Inflammatory macrophage (primary cell): ENCODE measurements around the gene KLK1.
A peak's percentile ranks its signal among the peaks of the same experiment; 100 is the strongest.

ENCODE experiments used
- DNase-seq, 2 donors: peaks; one replicate each; pipeline ENCODE4 v3.0.0-alpha.2; 2020 to 2022

Gene KLK1

DNA sequence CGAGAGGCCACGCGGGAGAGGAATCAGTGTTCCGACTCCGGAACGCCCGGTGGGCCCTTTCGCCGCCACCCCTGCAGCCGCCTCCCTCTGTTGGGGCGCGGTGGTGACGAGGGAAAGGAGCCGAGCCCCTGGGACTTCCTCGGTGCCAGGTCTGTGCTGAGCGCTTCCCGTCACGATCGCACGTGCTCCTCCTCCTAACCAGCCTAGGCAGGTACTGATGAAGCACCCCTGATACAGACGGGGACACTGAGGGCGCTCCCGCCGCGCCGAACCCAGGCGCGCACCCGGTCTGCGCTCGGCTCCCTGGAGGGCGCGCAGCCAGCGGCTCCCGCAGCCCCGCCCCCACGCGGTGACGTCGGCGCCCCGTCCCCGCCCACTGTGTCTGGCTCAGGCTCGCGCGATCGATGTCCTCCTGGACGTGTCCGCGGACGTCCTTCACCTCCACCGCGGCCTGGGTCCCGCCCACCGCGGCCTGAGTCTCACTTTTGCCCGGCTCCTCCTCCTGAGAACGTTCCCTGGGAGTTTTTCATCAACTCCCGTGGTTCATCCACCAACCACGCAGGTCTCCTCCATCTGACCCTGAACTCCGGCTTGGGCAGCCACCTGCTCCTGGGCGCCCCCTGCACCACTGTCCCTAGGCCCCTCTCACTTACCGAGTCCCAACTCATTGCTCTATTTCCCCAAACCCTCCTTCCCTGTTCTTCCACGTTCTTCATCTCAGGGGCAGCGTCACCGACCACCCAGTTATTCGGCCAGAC is 12.4 kb upstream of the KLK1 start:
- peak; percentile 53 to 68 for DNase-seq

- no peak for DNase-seq
These were observed 11.7 kb upstream of the KLK1 start for GRCh38 chr19:50835103-50835784.

- no peak for DNase-seq
These were observed 10.2 kb upstream of the KLK1 start for GRCh38 chr19:50833802-50834167.

GRCh38 chr19:50833117-50833801 is 9.7 kb upstream of the KLK1 start, which contains the start of gene KLK15:
TSS of gene KLK15 (minus strand) at chr19:50833574. CDS start at chr19:50831492, 2,082 bp downstream.
- no peak for DNase-seq

DNA sequence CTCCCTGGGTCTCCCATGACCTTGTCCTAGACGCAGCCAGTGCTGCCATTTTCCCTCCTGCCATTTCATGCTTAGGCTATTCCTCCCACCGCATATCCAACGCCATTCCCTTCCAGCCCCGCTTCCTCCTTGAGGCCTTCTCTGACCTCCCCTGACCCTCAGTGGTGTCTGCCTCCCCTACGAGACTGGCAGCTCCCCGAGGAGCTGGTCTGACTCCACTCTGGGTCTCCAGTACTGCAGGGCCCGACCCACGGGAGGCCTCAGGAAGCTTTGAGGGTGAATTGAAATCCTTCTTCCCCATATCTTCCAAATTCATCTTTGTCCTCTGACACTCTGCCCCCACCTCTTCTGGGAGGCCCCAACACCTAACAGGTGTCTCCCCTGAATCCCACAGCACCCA is 9.1 kb upstream of the KLK1 start:
- DNase-seq = no peak

GRCh38 chr19:50831026-50831396 is 7.4 kb upstream of the KLK1 start:
- DNase-seq = no peak

- no peak for DNase-seq
These were observed 6.9 kb upstream of the KLK1 start for GRCh38 chr19:50830266-50831025.

DNA sequence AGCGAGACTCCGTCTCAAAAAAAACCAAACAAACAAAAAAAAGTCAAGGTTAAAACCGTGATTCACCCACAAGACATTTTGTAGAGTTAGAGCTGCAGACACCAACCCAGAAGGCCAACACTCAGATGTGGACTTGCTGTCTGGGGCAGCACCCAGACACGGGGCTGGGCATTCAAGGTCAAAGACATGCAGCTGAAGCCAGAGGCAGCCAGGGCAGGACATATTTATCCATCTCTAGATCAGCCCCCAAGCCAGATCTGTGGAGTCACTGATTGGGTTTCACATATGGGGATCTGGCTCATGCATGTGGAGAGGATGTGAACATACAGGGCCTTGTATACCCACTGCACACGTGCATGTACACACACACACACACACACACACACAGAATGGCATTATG is 6.2 kb upstream of the KLK1 start:
- DNase-seq = no peak

GRCh38 chr19:50827476-50827875 is 3.9 kb upstream of the KLK1 start:
- DNase-seq = no peak

- DNase-seq = no peak
These were observed 3.1 kb upstream of the KLK1 start for GRCh38 chr19:50826492-50827240.

DNA sequence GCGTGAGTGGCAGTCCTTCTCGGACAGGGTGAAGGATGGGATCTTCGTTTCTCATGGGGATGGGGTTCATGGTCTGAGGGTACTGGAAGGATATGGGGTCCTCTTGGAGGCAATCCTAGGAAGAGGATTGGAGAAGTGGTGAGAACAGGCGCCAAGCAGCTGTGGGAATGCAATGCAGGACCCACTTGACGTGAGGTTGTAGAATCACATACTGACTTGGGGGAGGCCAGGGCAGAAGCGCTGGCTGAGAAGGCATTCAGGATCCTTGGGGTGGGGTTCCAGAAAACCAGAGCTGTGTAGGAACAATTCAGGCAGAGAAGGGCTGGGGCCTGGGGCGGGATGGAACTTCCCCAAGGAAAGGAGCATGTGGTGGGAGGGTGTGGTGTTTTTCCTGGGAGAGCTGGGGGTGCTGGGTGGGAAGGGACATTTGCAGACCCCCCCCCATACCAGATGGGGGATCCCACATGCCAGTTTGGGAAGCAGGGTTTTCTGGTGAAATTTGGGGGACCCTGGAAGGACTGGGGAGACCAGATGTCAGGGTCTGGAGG is 852 bp downstream of the KLK1 start:
- no peak for DNase-seq

- DNase-seq = no peak
These were observed 2.0 kb downstream of the KLK1 start for GRCh38 chr19:50821622-50822021.

- DNase-seq = no peak
These were observed 2.4 kb downstream of the KLK1 start for GRCh38 chr19:50821248-50821612.

GRCh38 chr19:50820549-50821247 is 2.9 kb downstream of the KLK1 start:
- DNase-seq = no peak

DNA sequence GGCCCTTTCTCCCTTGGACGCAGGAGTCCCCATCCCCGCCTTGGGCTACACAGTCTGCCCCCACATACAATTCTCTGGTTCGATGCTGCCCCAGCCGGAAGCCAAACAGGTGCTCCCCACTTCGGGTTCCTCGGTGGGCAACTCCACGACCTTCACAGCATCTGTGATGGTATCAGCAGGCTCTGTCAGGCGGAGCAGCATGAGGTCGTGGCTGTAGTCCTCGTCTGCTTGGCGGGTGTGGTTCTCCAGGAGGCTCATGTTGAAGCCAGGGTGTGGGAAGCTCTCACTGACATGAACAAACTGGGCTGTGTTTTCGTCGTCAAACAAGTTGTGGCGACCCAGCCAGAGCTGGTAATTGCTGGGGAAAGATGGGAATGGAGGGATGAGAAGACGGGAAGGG is 3.5 kb downstream of the KLK1 start:
- DNase-seq = no peak

DNA sequence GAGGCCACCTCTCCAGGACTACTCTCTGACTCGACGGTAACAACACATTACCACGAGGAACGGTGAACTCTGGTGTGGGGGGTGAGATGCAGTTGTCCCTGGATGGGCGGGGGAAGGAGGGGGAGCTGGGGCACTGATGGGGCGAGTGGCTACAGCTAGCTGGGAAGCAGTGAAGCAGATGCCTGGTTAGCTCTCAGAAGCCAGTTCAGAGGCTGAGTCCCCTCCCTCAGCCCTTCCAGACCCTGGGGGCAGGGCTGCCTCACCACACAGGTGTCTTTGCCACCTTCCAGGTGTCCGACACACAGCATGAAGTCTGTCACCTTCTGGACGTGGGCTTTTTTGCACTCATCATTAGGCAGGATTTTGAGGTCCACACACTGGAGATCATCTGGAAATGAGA is 4.0 kb downstream of the KLK1 start:
- no peak for DNase-seq

DNA sequence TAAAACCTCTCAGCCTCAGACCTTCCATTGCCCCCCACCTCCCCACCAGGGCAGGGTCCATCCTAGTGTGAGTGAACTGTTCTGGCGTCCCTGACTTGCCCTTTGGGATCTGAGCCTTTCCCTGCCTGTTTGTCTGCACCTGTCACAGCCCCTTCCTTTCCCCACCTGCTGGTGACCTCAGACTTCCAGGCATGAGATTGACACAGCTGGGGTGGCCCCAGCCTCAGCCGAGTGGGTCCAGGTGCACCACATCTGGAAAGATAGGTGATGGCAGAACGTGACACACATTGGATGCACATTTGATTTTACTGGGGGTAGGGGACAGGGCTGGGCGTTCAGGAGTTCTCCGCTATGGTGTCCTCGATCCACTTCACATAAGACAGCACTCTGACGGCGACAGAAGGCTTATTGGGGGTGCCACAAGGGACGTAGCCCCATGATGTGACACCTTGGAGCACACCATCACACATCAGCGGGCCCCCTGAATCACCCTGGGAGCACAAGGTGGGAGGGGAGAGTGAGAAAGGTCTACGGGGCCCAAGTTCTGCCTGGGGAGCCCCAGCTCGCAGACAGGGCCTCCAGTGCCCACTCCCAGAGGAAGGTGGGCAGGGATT is 4.6 kb downstream of the KLK1 start:
- DNase-seq = no peak

DNA sequence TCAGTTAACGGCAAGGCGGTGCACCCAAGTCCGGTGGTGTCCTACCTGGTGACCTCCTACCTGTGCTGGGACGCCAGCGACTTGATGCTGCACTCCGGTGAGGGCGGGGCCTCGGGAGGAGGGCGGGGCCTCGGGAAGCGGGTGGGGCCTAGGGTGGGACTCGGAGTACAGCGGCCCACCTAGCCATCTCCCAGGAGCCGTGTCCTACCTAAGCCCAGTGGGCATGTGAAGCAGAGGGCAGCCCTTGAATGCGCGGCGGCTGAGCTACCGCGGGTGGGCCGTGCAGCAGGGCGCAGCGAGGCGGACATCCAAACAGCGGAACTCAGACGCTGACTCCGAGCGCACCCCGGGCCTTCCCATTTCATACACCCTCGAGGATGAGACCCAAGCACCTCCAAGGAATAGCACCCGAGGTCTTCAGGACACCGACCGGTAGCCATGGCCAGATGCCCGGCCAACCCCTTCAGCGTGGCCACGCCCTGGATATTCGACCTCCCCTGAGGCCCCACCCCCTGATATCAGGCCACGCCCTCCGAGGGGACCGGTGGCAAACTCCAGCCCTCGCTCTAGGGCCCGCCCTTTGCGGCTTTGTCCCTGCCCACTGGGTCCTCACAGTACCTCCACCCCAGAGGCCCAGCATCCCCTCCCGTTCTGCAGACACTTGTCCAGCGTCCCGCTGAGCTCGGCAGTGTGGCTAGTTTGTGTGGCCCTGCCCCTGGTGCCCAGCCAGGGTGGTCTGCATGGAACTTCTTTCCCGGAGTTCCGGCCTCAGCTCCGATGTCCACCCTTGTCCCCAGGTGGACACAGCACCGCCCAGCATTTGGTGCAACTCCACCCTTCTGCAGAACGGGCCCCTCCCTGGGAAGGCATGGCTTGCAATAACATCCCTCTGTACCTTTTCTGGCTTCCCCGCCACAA is 5.4 kb downstream of the KLK1 start:
- peak; percentile 25 to 28 for DNase-seq

DNA sequence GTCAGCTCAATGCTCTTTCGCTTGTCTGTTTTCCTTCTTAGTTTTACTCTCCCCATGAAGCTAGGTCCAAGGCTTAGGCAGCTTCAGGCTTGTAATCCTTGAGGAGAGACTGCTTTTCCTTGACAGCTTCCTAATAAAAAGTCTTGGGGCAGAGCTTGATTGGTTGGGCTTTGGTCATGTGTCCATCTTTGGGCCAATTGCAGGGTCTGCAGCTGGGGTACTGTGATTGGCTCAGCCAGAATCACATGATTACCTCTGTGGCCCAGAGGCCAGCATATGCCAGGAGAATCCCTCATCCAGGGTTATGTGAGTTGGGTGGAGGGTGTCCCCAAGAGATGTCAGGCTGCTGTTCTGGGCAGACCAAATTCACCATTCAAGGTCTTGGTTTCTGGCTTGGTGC is 8.1 kb downstream of the KLK1 start:
- DNase-seq = no peak

DNA sequence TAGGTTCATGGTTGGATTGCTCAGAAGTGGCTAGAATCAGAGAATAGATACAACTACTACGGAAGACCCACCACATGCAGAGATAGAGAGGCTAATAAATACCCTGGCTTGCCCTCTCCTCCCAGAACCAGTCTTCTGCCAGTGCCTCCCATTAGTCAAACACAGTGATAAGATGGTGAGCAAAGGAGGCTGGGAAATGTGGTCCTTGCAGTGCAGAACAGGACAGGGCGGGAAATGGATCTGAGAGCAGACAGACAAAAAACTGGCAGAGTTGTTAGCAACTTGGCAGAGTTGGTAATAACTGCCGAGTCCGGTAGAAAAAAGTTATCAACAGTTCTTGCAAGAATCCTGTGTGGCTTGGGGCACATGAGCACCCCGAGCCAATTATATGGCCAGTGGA is 8.7 kb downstream of the KLK1 start:
- DNase-seq = no peak
